ENCODE measurements around the gene LAMA4. TPM values are rescaled to one million over a fixed set of nuclear protein-coding genes. Genes with fewer than 3 reads are reported as not detected.

The LAMA4 gene
- polyA plus RNA-seq, 1 donor from 2014 or later: 0.69 TPM

- Histone ChIP-seq H3K27ac (ENCODE audit: low read length) (no peak overlapping the region), H3K79me2 (replicated peaks; ENCODE audit: insufficient read depth, low read length) (no peaks in the 10 kb centered on the region), H3F3A (ENCODE audit: insufficient read depth, low read length, poor library complexity, severe bottlenecking) (no peaks in the 10 kb centered on the region), H4K20me1 (ENCODE audit: insufficient read depth) (no peaks in the 10 kb centered on the region), H3K9me2 (ENCODE audit: insufficient read depth, low read length) (no peaks in the 10 kb centered on the region), H3K4me2 (ENCODE audit: low read length) (no peak overlapping the region), H3K9me3 (ENCODE audit: low read length) (no peaks in the 10 kb centered on the region), H3K4me3 (ENCODE audit: low read length) (no peak overlapping the region), H3K36me3 (ENCODE audit: insufficient read depth, low read length) (no peaks in the 10 kb centered on the region), H3K9ac (ENCODE audit: low read length) (no peak overlapping the region), H3K27me3 (ENCODE audit: insufficient read depth, low read depth, low read length) (no peaks in the 10 kb centered on the region), H2AFZ (ENCODE audit: low read depth, low read length) (no peak overlapping the region)
- no peak for TF ChIP-seq MXI1 (conservative IDR thresholded peaks at IDR 0.05; ENCODE audit: poor library complexity, severe bottlenecking)
- no peak for TF ChIP-seq EZH2 (IDR thresholded peaks at IDR 0.05; ENCODE audit: borderline replicate concordance, insufficient read depth, low read length, poor library complexity, severe bottlenecking)
- no peak for TF ChIP-seq EP300 (conservative IDR thresholded peaks at IDR 0.05; ENCODE audit: poor library complexity, severe bottlenecking)
- no peak for TF ChIP-seq POLR2AphosphoS5 (IDR thresholded peaks at IDR 0.05)
- TF ChIP-seq SMC3 (conservative IDR thresholded peaks at IDR 0.05; ENCODE audit: poor library complexity): no peak
- no peak for TF ChIP-seq RAD21 (conservative IDR thresholded peaks at IDR 0.05)
- no peak for TF ChIP-seq REST (IDR thresholded peaks at IDR 0.05; ENCODE audit: borderline replicate concordance)
- no peak for TF ChIP-seq CTCF (IDR thresholded peaks at IDR 0.05; ENCODE audit: poor library complexity, severe bottlenecking)
- TF ChIP-seq TAF1 (IDR thresholded peaks at IDR 0.05; ENCODE audit: low read depth): no peak
Observed at GRCh38 chr6:112141707-112142106, 112.7 kb downstream of the LAMA4 start.

- Histone ChIP-seq H3K27ac (ENCODE audit: low read length) (no peak overlapping the region), H3K9me3 (ENCODE audit: low read length) (no peaks in the 10 kb centered on the region), H3K9ac (ENCODE audit: low read length) (no peak overlapping the region), H3K9me2 (ENCODE audit: insufficient read depth, low read length) (no peaks in the 10 kb centered on the region), H3K4me3 (ENCODE audit: low read length) (no peak overlapping the region), H4K20me1 (ENCODE audit: insufficient read depth) (no peaks in the 10 kb centered on the region), H2AFZ (ENCODE audit: low read depth, low read length) (no peak overlapping the region), H3K4me2 (ENCODE audit: low read length) (no peak overlapping the region), H3K36me3 (ENCODE audit: insufficient read depth, low read length) (no peaks in the 10 kb centered on the region), H3K79me2 (replicated peaks; ENCODE audit: insufficient read depth, low read length) (no peaks in the 10 kb centered on the region), H3K27me3 (ENCODE audit: insufficient read depth, low read depth, low read length) (no peaks in the 10 kb centered on the region), H3F3A (ENCODE audit: insufficient read depth, low read length, poor library complexity, severe bottlenecking) (no peaks in the 10 kb centered on the region)
- TF ChIP-seq EP300 (conservative IDR thresholded peaks at IDR 0.05; ENCODE audit: poor library complexity, severe bottlenecking) (no peak), CTCF (IDR thresholded peaks at IDR 0.05; ENCODE audit: poor library complexity, severe bottlenecking) (no peak)
Observed at GRCh38 chr6:112139052-112139451, 115.3 kb downstream of the LAMA4 start.
